GM21737 (cell line): ENCODE data around the gene TGM2.

Experiments used
- ATAC-seq: cut with Tn5 transposase; IDR thresholded peaks from one replicate; pipeline ENCODE4 v1.9.1; 2021; ENCODE audit warnings: mild to moderate bottlenecking, moderate library complexity; ENCODE audit not compliant: unreplicated experiment

The TGM2 gene

GRCh38 chr20:38146628-38147027, 18.4 kb downstream of the TGM2 start:
- ATAC-seq, result no peak

- ATAC-seq, result no peak
Measured at GRCh38 chr20:38146156-38146555, 18.9 kb downstream of the TGM2 start.

- ATAC-seq, result no peak
Measured at GRCh38 chr20:38145729-38146075, 19.4 kb downstream of the TGM2 start.

- ATAC-seq, result no peak
Measured at GRCh38 chr20:38144974-38145728, 19.9 kb downstream of the TGM2 start.

GRCh38 chr20:38144598-38144973, 20.5 kb downstream of the TGM2 start:
- ATAC-seq, result no peak

- no peak for ATAC-seq
Measured at GRCh38 chr20:38143646-38144554, 21.2 kb downstream of the TGM2 start.

GRCh38 chr20:38143238-38143645, 21.8 kb downstream of the TGM2 start:
- ATAC-seq, result no peak

- ATAC-seq, result no peak
Measured at GRCh38 chr20:38141889-38142494, 23.1 kb downstream of the TGM2 start.

- no peak for ATAC-seq
Measured at GRCh38 chr20:38141204-38141888, 23.7 kb downstream of the TGM2 start.

GRCh38 chr20:38139977-38140753, 24.9 kb downstream of the TGM2 start:
- no peak for ATAC-seq

- no peak for ATAC-seq
Measured at GRCh38 chr20:38139156-38139912, 25.7 kb downstream of the TGM2 start.

GRCh38 chr20:38138086-38138778, 26.8 kb downstream of the TGM2 start:
- ATAC-seq, result no peak

- ATAC-seq, result no peak
Measured at GRCh38 chr20:38137441-38138037, 27.5 kb downstream of the TGM2 start.

GRCh38 chr20:38136421-38137245, 28.4 kb downstream of the TGM2 start:
- no peak for ATAC-seq

GRCh38 chr20:38135651-38136420, 29.2 kb downstream of the TGM2 start:
- no peak for ATAC-seq

GRCh38 chr20:38135271-38135650, 29.8 kb downstream of the TGM2 start:
- no peak for ATAC-seq
